Activated gamma-delta T cell (primary cell): Measurements from ENCODE around the gene PSMD1.
A peak's percentile ranks its signal among the peaks of the same experiment; 100 is the strongest.

ENCODE experiments used
- DNase-seq: peaks from one replicate; lab custom pipeline; 2025; lab: John Stamatoyannopoulos, UW

The PSMD1 gene

GRCh38 chr2:231034291-231034882, 22.3 kb upstream of the PSMD1 start:
- no peak for DNase-seq

GRCh38 chr2:231036131-231036530, 20.5 kb upstream of the PSMD1 start:
- no peak for DNase-seq

GRCh38 chr2:231036578-231037106, 20.0 kb upstream of the PSMD1 start:
- DNase-seq = no peak

- no peak for DNase-seq
Observed at GRCh38 chr2:231037202-231037730, 19.4 kb upstream of the PSMD1 start, which contains the start of gene C2orf72. Gene C2orf72, plus strand, starts transcription at chr2:231037523. Its CDS starts 43 bp downstream, at chr2:231037566.

- DNase-seq = no peak
Observed at GRCh38 chr2:231037731-231038482, 18.8 kb upstream of the PSMD1 start.

- no peak for DNase-seq
Observed at GRCh38 chr2:231038483-231039293, 18.0 kb upstream of the PSMD1 start.

- no peak for DNase-seq
Observed at GRCh38 chr2:231039294-231039664, 17.4 kb upstream of the PSMD1 start.

GRCh38 chr2:231039821-231040364, 16.8 kb upstream of the PSMD1 start:
- DNase-seq = no peak

GRCh38 chr2:231041061-231041689, 15.5 kb upstream of the PSMD1 start:
- no peak for DNase-seq

GRCh38 chr2:231043796-231044195, 12.9 kb upstream of the PSMD1 start:
- DNase-seq = no peak

- DNase-seq = no peak
Observed at GRCh38 chr2:231046916-231047273, 9.8 kb upstream of the PSMD1 start.

- DNase-seq = no peak
Observed at GRCh38 chr2:231047274-231047922, 9.3 kb upstream of the PSMD1 start.

- no peak for DNase-seq
Observed at GRCh38 chr2:231047923-231048915, 8.4 kb upstream of the PSMD1 start.

GRCh38 chr2:231049286-231050017, 7.2 kb upstream of the PSMD1 start:
- DNase-seq = no peak

GRCh38 chr2:231050018-231050901, 6.4 kb upstream of the PSMD1 start:
- no peak for DNase-seq

GRCh38 chr2:231051116-231051515, 5.6 kb upstream of the PSMD1 start:
- no peak for DNase-seq

GRCh38 chr2:231052494-231053451, 3.9 kb upstream of the PSMD1 start:
- peak; percentile 59 for DNase-seq
